ENCODE data around the gene GOLM1.

The GOLM1 gene

DNA sequence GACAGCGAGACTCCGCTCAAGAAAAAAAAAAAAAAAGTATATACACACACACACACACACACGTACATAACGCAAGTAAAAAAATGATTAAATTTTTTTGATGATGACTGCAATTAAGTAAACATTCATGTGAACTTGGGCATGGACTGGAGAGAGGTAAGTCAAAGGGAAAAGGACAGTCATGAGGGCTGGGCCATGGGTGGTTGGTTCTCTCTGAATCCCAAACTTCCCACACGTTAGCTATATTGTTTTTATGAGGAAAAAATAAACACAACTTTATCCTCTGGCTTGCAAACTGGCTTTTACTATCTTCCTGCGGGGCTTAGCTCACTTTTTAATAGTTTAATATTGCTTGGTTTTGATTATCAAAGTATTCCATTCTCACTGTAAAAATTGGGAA lies 53.7 kb downstream of the GOLM1 start:
- Histone ChIP-seq H3K4me3 (ENCODE audit: low read depth, low read length) (no peak overlapping the region), H3K36me3 (ENCODE audit: insufficient read depth, low read length) (no peaks in the 10 kb centered on the region), H3K4me1 (ENCODE audit: control insufficient read depth, insufficient read depth, low read length, unreplicated experiment) (peaks cover 11% of the 10 kb centered on the region), H3K27ac (ENCODE audit: low read depth, low read length) (no peak overlapping the region), H3K27me3 (ENCODE audit: insufficient read depth, low read length) (no peaks in the 10 kb centered on the region), H3K79me2 (ENCODE audit: control insufficient read depth, insufficient read depth, low read length, unreplicated experiment) (no peaks in the 10 kb centered on the region), H2AFZ (ENCODE audit: low read length, unreplicated experiment) (no peak overlapping the region)

DNA sequence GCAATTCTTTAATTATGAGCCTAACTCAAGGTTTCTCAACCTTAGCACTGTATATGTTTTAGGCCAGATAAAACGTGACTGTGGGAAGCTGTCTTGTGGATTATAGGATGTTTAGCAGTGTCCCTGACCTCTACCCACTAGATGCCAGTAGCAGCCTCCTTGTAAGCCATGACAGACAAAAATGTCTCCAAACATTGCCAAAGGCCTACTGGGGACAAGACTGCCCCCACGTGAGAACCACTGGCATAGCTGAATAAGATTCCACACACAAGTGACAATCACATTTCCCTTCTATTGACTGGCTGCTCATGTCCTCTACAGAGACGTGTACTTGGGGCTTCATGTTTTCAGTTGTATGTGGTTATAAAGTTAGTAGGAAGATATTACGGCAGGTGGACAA lies 55.4 kb downstream of the GOLM1 start:
- Histone ChIP-seq H3K27ac (ENCODE audit: low read depth, low read length) (no peak overlapping the region), H3K79me2 (ENCODE audit: control insufficient read depth, insufficient read depth, low read length, unreplicated experiment) (no peaks in the 10 kb centered on the region), H3K4me3 (ENCODE audit: low read depth, low read length) (no peak overlapping the region), H2AFZ (ENCODE audit: low read length, unreplicated experiment) (no peak overlapping the region), H3K36me3 (ENCODE audit: insufficient read depth, low read length) (no peaks in the 10 kb centered on the region), H3K4me1 (ENCODE audit: control insufficient read depth, insufficient read depth, low read length, unreplicated experiment) (peaks cover 18% of the 10 kb centered on the region), H3K27me3 (ENCODE audit: insufficient read depth, low read length) (no peaks in the 10 kb centered on the region)

DNA sequence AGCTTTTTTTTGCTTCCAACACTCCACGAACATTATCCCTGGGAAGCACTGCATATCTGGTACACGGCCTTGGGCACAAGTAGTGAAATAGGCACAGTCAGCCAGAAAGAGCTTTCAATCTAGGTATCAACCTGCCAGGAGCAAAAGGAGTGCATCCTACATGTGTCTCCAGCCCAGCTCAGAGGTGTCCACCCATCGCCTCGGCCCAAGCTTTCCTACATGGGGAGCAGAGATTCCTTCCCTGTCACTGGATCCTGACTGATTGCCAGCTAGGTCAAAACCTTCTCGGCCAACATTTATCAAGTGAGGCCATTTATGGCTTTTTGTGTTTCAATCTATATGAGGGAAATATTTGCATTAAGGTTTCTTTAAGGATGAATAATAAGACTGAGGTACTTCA lies 55.8 kb downstream of the GOLM1 start:
- Histone ChIP-seq H3K4me1 (ENCODE audit: control insufficient read depth, insufficient read depth, low read length, unreplicated experiment) (peaks cover 18% of the 10 kb centered on the region), H3K79me2 (ENCODE audit: control insufficient read depth, insufficient read depth, low read length, unreplicated experiment) (no peaks in the 10 kb centered on the region), H3K36me3 (ENCODE audit: insufficient read depth, low read length) (peaks cover under 1% of the 10 kb centered on the region; the same call in 1 of the 2 replicates), H3K27ac (ENCODE audit: low read depth, low read length) (no peak overlapping the region), H2AFZ (ENCODE audit: low read length, unreplicated experiment) (no peak overlapping the region), H3K27me3 (ENCODE audit: insufficient read depth, low read length) (no peaks in the 10 kb centered on the region), H3K4me3 (ENCODE audit: low read depth, low read length) (no peak overlapping the region)

DNA sequence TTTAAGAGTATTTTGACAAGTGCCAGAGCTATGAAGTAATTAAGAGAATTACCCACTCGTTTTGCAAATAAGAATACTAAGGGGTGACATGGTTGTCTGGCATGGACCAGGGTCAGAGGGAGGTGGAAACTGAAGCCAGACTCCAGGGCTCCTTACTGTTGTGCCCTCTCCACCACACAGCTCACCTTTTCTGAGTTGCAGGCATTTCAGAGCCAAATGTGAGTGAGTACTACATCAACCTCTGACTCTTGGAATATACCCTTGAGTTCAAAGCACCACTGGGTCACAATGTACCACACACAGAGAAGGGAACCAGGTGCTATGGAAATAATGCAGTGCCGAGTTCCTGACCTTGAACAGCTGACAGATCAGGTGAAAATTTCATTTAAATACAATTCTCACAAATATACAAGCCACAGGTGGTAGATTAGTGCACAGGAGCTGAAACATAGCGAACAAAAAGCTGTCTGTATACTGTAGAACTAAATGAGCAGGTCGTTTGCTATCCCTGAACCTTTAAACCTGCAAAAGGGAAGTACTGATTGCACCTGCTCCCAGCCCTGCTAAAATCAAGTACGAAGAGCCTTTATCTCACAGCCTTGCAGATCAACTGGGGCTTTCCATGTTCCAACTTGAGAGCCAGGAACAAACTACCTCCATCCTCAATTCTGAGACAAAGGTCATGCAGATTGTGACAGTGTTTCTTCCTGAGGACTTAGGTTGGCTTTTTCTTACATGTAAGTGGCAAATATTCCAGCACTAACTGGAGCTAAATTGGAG lies 57.0 kb downstream of the GOLM1 start:
- no peaks in the 10 kb centered on the region for H3K27me3 ChIP-seq (ENCODE audit: insufficient read depth, low read length)
- no peak overlapping the region for H3K4me3 ChIP-seq (ENCODE audit: low read depth, low read length)

DNA sequence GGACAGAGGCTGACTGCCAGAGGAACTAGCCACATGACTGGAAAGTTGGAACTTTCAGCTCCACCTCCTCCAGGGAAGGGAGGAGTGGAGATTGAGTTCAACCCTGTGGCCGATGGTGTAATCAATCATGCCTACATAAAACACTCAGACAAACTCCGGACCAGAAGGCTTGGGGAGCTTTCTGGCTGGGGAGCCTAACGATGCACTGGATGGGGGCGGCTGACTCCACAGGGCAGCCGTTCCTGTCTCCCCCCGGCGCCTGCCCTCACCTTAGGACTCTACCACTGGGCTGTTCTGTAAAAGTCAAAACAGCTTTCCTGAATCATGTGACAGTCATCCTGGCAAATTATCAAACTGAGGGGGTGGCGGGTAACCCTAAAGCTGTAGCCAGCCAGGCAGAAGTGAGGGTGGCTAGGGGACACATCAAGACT lies 58.0 kb downstream of the GOLM1 start:
- Histone ChIP-seq H3K27me3 (ENCODE audit: insufficient read depth, low read length) (no peaks in the 10 kb centered on the region), H3K79me2 (ENCODE audit: control insufficient read depth, insufficient read depth, low read length, unreplicated experiment) (no peaks in the 10 kb centered on the region), H3K36me3 (ENCODE audit: insufficient read depth, low read length) (peaks cover 3% of the 10 kb centered on the region; the same call in 1 of the 2 replicates), H2AFZ (ENCODE audit: low read length, unreplicated experiment) (peak overlapping the region; percentile 13), H3K27ac (ENCODE audit: low read depth, low read length) (peak overlapping the region; percentile 38; the same call in 1 of the 2 replicates), H3K4me3 (ENCODE audit: low read depth, low read length) (peak overlapping the region; percentile 52; the same call in 1 of the 2 replicates), H3K4me1 (ENCODE audit: control insufficient read depth, insufficient read depth, low read length, unreplicated experiment) (peaks cover 18% of the 10 kb centered on the region)

More for the DNA sequence above, 57.0 kb downstream of the GOLM1 start:
- Histone ChIP-seq H3K36me3 (ENCODE audit: insufficient read depth, low read length) (peaks cover 3% of the 10 kb centered on the region; the same call in 1 of the 2 replicates), H2AFZ (ENCODE audit: low read length, unreplicated experiment) (no peak overlapping the region), H3K79me2 (ENCODE audit: control insufficient read depth, insufficient read depth, low read length, unreplicated experiment) (no peaks in the 10 kb centered on the region), H3K4me1 (ENCODE audit: control insufficient read depth, insufficient read depth, low read length, unreplicated experiment) (peaks cover 18% of the 10 kb centered on the region), H3K27ac (ENCODE audit: low read depth, low read length) (no peak overlapping the region)

DNA sequence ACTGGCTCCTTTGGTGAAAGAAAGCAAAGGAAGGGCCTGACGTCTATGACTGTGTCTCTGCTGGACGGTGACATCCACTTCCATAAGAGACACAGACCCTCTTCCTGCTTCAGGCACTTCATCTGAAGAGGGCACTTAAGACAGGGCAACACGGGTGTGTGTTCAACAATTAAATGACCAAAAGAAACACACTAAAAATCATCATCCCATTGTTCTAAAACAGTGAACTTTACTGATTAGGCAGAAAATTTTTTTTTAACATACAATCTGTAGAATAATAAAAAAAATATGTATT lies 58.5 kb downstream of the GOLM1 start:
- peak overlapping the region; percentile 38; the same call in 1 of the 2 replicates for H3K27ac ChIP-seq (ENCODE audit: low read depth, low read length)
- H3K27me3 ChIP-seq (ENCODE audit: insufficient read depth, low read length), result no peaks in the 10 kb centered on the region
- H3K4me1 ChIP-seq (ENCODE audit: control insufficient read depth, insufficient read depth, low read length, unreplicated experiment), result peaks cover 18% of the 10 kb centered on the region
- peaks cover 3% of the 10 kb centered on the region; the same call in 1 of the 2 replicates for H3K36me3 ChIP-seq (ENCODE audit: insufficient read depth, low read length)
- H2AFZ ChIP-seq (ENCODE audit: low read length, unreplicated experiment), result no peak overlapping the region
- no peaks in the 10 kb centered on the region for H3K79me2 ChIP-seq (ENCODE audit: control insufficient read depth, insufficient read depth, low read length, unreplicated experiment)
- no peak overlapping the region for H3K4me3 ChIP-seq (ENCODE audit: low read depth, low read length)

DNA sequence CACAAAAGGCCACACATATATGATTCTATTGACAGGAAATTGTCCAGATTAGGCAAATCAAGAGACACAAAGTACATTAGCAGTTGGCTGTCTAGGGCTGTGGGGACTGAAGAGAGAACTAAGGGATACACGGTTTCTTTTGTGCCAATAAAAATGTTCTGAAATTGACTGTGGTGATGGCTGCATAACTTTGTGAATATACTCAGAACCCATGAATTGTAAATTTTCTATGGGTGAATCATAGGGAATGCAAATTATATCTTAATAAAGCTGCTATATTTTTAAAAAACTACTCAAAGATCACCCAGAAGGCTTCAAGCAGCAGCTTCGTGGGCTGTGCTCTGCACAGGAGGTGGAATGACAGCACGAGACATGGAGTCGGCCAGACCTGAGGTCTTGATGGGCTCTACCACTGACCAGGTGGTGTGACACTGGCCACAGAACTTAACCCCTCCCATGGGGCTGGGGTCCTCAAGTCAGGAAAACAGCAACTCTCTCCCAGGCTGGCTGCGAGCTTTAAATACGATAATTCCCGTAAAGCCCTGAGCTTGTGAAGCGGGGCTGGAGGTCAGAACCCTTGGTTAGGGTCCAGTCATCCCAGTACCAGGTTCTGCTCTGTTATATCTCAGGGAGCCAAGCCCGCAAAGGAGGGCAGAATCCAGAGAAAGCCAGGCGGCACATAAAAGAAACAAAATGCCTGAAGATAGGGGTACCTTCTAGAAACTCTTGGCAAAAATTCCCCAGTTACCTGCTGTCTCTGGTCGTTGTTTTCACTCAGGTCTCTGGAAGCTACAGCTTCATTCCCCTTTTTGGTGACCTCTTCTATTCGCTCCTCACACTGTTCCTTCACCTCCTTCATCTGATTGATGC lies 59.1 kb downstream of the GOLM1 start:
- H3K27ac ChIP-seq (ENCODE audit: low read depth, low read length), result no peak overlapping the region
- H3K27me3 ChIP-seq (ENCODE audit: insufficient read depth, low read length), result no peaks in the 10 kb centered on the region
- H2AFZ ChIP-seq (ENCODE audit: low read length, unreplicated experiment), result no peak overlapping the region
- peaks cover 18% of the 10 kb centered on the region for H3K4me1 ChIP-seq (ENCODE audit: control insufficient read depth, insufficient read depth, low read length, unreplicated experiment)
- H3K4me3 ChIP-seq (ENCODE audit: low read depth, low read length), result no peak overlapping the region
- peaks cover 3% of the 10 kb centered on the region; the same call in 1 of the 2 replicates for H3K36me3 ChIP-seq (ENCODE audit: insufficient read depth, low read length)
- no peaks in the 10 kb centered on the region for H3K79me2 ChIP-seq (ENCODE audit: control insufficient read depth, insufficient read depth, low read length, unreplicated experiment)

DNA sequence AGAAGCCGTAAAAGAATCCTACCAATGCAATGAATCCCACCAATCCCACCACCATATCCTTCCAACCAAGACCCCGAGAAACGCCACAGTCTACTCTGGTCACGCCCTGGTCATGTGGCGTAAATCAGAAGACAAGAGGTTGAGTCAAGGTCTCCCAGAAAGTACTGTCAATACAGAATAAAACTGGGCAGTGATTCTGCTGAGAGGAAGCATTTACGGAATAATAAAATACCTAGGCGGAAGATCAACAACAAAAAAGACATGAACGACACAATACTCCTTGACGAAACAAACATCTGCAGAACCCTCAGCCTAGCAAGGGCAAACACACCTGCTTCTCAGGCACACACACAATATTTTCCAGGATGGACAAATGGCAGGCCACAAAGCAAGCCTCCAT lies 62.8 kb downstream of the GOLM1 start:
- Histone ChIP-seq H2AFZ (ENCODE audit: low read length, unreplicated experiment) (no peak overlapping the region), H3K4me1 (ENCODE audit: control insufficient read depth, insufficient read depth, low read length, unreplicated experiment) (peaks cover 16% of the 10 kb centered on the region), H3K27ac (ENCODE audit: low read depth, low read length) (no peak overlapping the region), H3K4me3 (ENCODE audit: low read depth, low read length) (no peak overlapping the region), H3K27me3 (ENCODE audit: insufficient read depth, low read length) (no peaks in the 10 kb centered on the region), H3K79me2 (ENCODE audit: control insufficient read depth, insufficient read depth, low read length, unreplicated experiment) (no peaks in the 10 kb centered on the region), H3K36me3 (ENCODE audit: insufficient read depth, low read length) (peaks cover 3% of the 10 kb centered on the region; the same call in 1 of the 2 replicates)

DNA sequence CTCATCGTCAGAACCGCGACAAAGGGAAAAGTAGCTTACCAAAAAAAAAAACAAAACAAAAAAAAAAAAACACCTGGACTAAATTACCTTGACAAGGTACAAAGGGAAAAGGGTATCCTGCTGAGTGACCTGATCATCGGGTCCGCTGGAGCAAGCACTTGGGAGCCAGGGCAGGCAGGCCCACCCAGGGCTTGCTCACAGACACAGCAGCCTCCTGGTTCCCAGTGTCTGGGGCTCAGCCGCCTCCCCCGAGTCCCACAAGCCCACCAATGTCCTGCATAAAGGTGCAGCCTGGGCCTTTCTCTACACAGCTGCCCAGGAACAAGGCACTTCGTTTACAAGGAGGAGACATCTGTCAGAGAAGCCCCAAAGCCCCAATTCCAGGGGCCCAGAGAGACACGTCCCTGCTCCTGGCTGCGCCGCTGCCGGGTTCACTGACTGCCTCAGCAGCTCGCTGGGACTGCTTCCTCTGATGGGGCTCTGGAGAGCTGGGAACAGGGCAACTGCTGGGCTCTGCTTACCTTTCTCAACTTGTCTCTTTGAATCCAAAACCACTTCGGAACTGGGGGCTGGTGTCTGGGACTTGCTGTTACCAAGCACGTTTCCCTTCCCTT lies 63.4 kb downstream of the GOLM1 start:
- H3K27me3 ChIP-seq (ENCODE audit: insufficient read depth, low read length), result no peaks in the 10 kb centered on the region

DNA sequence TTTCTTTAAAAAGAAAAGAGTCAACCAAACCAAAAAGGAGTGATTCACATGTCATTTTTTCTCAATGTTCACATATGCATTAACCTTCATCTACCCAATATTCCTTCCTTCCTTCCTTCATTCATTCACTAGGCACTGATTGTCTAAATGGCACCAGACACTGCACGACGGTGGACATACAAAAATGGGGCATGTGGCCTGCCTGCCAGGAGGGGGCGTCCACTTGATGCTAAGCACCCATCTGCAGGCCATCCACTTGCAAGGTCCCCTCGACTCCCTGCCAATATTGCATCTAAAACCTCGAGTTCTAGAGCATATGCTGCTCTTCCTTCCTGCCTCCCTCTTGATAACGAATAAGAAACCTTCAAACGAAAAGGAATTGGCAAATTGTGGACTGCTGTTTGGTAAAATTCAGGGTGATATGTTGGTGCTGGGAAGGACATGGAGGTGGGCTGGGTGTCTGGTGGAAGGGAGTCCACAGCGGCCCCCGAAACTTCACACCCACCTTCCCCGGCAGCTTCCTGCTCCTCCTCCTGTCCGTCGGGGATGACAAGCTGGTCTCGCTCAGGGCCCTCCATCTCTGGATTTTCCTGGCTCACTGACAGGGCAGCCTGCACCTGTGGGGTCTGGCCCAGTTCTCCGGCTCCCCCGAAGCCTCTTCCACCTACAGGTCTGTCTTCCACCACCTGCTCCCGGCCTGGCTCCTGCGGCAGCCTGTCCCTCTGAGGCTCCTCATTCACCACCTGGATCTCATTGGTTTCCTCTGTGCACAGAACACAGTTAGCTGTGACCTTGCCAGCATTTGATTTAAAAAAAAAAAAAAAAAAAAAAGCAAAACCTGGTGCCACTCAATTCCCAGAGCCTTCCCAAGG lies 64.3 kb downstream of the GOLM1 start:
- Histone ChIP-seq H3K4me1 (ENCODE audit: control insufficient read depth, insufficient read depth, low read length, unreplicated experiment) (peaks cover 1% of the 10 kb centered on the region), H3K4me3 (ENCODE audit: low read depth, low read length) (no peak overlapping the region), H3K27me3 (ENCODE audit: insufficient read depth, low read length) (no peaks in the 10 kb centered on the region), H2AFZ (ENCODE audit: low read length, unreplicated experiment) (no peak overlapping the region), H3K36me3 (ENCODE audit: insufficient read depth, low read length) (peaks cover 3% of the 10 kb centered on the region; the same call in 1 of the 2 replicates), H3K27ac (ENCODE audit: low read depth, low read length) (no peak overlapping the region), H3K79me2 (ENCODE audit: control insufficient read depth, insufficient read depth, low read length, unreplicated experiment) (no peaks in the 10 kb centered on the region)

More for the DNA sequence above, 63.4 kb downstream of the GOLM1 start:
- no peak overlapping the region for H2AFZ ChIP-seq (ENCODE audit: low read length, unreplicated experiment)
- H3K36me3 ChIP-seq (ENCODE audit: insufficient read depth, low read length), result peaks cover 3% of the 10 kb centered on the region; the same call in 1 of the 2 replicates
- H3K79me2 ChIP-seq (ENCODE audit: control insufficient read depth, insufficient read depth, low read length, unreplicated experiment), result no peaks in the 10 kb centered on the region
- H3K4me1 ChIP-seq (ENCODE audit: control insufficient read depth, insufficient read depth, low read length, unreplicated experiment), result peaks cover 9% of the 10 kb centered on the region
- no peak overlapping the region for H3K4me3 ChIP-seq (ENCODE audit: low read depth, low read length)
- no peak overlapping the region for H3K27ac ChIP-seq (ENCODE audit: low read depth, low read length)
